ENCODE data around the gene PTPRCAP. TPM values are rescaled to one million over a fixed set of nuclear protein-coding genes. Genes with fewer than 3 reads are reported as not detected.
"Not testable (repeated sequence)": the region's sequence is repeated elsewhere in the genome, so short reads cannot be mapped to it uniquely, and the experiment has no call there.

PTPRCAP gene
- total and polyA plus RNA-seq, 4 donors, result 8.8 to 19.0 (median 12.3) TPM

DNA sequence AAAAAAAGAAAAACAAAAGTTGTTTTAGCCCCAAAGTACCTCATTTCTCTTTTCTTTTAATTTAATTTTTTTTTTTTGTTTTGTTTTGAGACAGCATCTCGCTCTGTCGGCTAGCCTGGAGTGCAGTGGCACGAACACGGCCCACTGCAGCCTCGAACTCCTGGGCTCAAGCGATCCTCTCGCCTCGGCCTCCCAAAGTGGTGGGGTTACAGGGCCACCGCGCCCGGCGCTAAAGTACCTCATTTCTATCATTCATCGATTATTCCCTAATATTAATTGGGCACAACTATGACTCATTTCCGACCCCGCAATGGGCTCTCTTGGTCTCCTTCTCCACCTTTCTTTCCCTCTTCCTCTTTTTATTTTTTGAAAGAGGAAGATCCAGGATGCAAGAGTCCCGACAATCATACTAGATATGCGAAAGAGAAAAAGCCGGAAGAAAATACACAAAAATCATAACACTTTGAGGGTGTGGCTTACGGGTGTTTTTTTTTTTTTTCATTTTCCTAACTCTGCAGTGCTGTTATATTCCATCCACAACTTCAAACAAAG lies 44.9 kb upstream of the PTPRCAP start:
- Histone ChIP-seq H3K4me3 (peak overlapping the region; percentile 27), H3K9me3 (ENCODE audit: control insufficient read depth in 4 of 4, insufficient read depth in 3 of 4, low read length in 3 of 4) (no peaks in the 10 kb centered on the region), H3K36me3 (ENCODE audit: control insufficient read depth in 4 of 4, insufficient read depth in 4 of 4, low read length in 4 of 4) (peaks cover 0 to 10% (median 5%) of the 10 kb centered on the region in 4 donors), H3K27me3 (ENCODE audit: control insufficient read depth in 3 of 3, insufficient read depth in 3 of 3, low read length in 2 of 3) (no peaks in the 10 kb centered on the region), H3K4me1 (ENCODE audit: control insufficient read depth in 5 of 5, insufficient read depth in 5 of 5, low read length in 5 of 5) (peaks cover 0 to 12% (median 7%) of the 10 kb centered on the region in 5 donors), H3K9ac (ENCODE audit: insufficient read depth in 1 of 2, low read length in 2 of 2) (peak overlapping the region; percentile 26 to 50), H3K27ac (ENCODE audit: low read depth in 1 of 2, low read length in 1 of 2) (peak overlapping the region; percentile 79 to 80)
- WGBS, 2 donors, result 33 to 36% methylated on average over 19 of the region's 19 CpGs
- TF ChIP-seq, protein P1, sequence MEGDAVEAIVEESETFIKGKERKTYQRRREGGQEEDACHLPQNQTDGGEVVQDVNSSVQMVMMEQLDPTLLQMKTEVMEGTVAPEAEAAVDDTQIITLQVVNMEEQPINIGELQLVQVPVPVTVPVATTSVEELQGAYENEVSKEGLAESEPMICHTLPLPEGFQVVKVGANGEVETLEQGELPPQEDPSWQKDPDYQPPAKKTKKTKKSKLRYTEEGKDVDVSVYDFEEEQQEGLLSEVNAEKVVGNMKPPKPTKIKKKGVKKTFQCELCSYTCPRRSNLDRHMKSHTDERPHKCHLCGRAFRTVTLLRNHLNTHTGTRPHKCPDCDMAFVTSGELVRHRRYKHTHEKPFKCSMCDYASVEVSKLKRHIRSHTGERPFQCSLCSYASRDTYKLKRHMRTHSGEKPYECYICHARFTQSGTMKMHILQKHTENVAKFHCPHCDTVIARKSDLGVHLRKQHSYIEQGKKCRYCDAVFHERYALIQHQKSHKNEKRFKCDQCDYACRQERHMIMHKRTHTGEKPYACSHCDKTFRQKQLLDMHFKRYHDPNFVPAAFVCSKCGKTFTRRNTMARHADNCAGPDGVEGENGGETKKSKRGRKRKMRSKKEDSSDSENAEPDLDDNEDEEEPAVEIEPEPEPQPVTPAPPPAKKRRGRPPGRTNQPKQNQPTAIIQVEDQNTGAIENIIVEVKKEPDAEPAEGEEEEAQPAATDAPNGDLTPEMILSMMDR (IDR thresholded peaks at IDR 0.05; ENCODE audit: control extremely low read depth, extremely low read depth), result no peak
- no peak for ATAC-seq (ENCODE audit: insufficient read depth, low FRiP score)
- DNase-seq, result no peak

DNA sequence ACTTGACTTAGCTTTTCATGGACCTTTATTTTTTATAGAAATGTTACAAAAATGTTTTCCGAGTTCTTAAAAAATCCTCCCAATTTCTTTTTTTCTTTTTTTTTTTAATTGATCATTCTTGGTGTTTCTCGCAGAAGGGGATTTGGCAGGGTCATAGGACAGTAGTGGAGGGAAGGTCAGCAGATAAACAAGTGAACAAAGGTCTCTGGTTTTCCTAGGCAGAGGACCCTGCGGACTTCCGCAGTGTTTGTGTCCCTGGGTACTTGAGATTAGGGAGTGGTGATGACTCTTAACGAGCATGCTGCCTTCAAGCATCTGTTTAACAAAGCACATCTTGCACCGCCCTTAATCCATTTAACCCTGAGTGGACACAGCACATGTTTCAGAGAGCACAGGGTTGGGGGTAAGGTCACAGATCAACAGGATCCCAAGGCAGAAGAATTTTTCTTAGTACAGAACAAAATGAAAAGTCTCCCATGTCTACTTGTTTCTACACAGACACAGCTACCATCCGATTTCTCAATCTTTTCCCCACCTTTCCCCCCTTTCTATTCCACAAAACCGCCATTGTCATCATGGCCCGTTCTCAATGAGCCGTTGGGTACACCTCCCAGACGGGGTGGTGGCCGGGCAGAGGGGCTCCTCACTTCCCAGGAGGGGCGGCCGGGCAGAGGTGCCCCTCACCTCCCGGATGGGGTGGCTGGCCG lies 40.0 kb upstream of the PTPRCAP start:
- DNase-seq; H3K9ac ChIP-seq (ENCODE audit: insufficient read depth in 1 of 2, low read length in 2 of 2); H3K4me1 ChIP-seq (ENCODE audit: control insufficient read depth in 5 of 5, insufficient read depth in 5 of 5, low read length in 5 of 5); H3K9me3 ChIP-seq (ENCODE audit: control insufficient read depth in 4 of 4, insufficient read depth in 3 of 4, low read length in 3 of 4); H3K4me3 ChIP-seq; ATAC-seq (ENCODE audit: insufficient read depth, low FRiP score); H3K36me3 ChIP-seq (ENCODE audit: control insufficient read depth in 4 of 4, insufficient read depth in 4 of 4, low read length in 4 of 4); H3K27ac ChIP-seq (ENCODE audit: low read depth in 1 of 2, low read length in 1 of 2); H3K27me3 ChIP-seq (ENCODE audit: control insufficient read depth in 3 of 3, insufficient read depth in 3 of 3, low read length in 2 of 3): not testable (repeated sequence)
- 75 to 84% methylated on average over 12 to 14 of the region's 16 CpGs for WGBS, 2 donors

DNA sequence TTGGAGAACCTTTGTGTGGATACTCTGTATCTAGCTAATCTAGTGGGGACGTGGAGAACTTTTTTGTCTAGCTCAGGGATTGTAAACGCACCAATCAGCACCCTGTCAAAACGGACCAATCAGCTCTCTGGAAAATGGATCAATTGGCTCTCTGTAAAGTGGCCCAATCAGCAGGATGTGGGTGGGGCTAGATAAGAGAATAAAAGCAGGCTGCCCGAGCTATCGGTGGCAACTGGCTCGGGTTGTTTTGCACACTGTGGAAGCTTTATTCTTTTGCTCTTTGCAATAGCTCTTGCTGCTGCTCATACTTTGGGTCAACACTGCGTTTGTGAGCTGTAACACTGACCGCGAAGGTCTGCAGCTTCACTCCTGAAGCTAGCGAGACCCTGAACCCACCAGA lies 39.2 kb upstream of the PTPRCAP start:
- ATAC-seq (ENCODE audit: insufficient read depth, low FRiP score); H3K27ac ChIP-seq (ENCODE audit: low read depth in 1 of 2, low read length in 1 of 2); H3K9ac ChIP-seq (ENCODE audit: insufficient read depth in 1 of 2, low read length in 2 of 2); H3K27me3 ChIP-seq (ENCODE audit: control insufficient read depth in 3 of 3, insufficient read depth in 3 of 3, low read length in 2 of 3); DNase-seq; H3K36me3 ChIP-seq (ENCODE audit: control insufficient read depth in 4 of 4, insufficient read depth in 4 of 4, low read length in 4 of 4); H3K4me3 ChIP-seq; H3K4me1 ChIP-seq (ENCODE audit: control insufficient read depth in 5 of 5, insufficient read depth in 5 of 5, low read length in 5 of 5); H3K9me3 ChIP-seq (ENCODE audit: control insufficient read depth in 4 of 4, insufficient read depth in 3 of 4, low read length in 3 of 4): not testable (repeated sequence)
- 87 to 90% methylated on average over 10 of the region's 10 CpGs for WGBS, 2 donors

DNA sequence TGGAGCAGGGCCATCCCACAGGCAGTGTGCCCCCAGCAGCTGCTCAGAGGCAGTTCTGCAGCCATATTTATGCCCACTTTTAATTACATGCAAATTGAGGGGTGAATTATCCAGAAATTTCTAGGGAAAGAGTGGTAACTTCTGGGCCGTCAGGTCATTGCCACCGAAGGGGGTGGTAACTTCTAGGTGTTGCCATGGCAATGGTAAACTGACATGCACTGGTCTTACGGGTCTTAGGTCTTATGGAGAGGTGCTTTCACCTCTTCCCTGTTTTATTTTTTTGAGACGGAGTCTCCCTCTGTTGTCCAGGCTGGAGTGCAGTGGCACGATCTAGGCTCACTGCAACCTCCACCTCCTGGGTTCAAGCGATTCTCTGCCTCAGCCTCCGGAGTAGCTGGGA lies 35.4 kb upstream of the PTPRCAP start:
- Histone ChIP-seq H3K36me3 (ENCODE audit: control insufficient read depth in 4 of 4, insufficient read depth in 4 of 4, low read length in 4 of 4) (no peaks in the 10 kb centered on the region), H3K9ac (ENCODE audit: insufficient read depth in 1 of 2, low read length in 2 of 2) (no peak overlapping the region), H3K27me3 (ENCODE audit: control insufficient read depth in 3 of 3, insufficient read depth in 3 of 3, low read length in 2 of 3) (no peaks in the 10 kb centered on the region), H3K27ac (ENCODE audit: low read depth in 1 of 2, low read length in 1 of 2) (no peak overlapping the region), H3K4me1 (ENCODE audit: control insufficient read depth in 5 of 5, insufficient read depth in 5 of 5, low read length in 5 of 5) (peaks cover 0 to 10% (median 3%) of the 10 kb centered on the region in 5 donors), H3K4me3 (no peak overlapping the region), H3K9me3 (ENCODE audit: control insufficient read depth in 4 of 4, insufficient read depth in 3 of 4, low read length in 3 of 4) (peaks cover 0 to 3% (median 0%) of the 10 kb centered on the region in 4 donors)
- TF ChIP-seq, protein P1 (IDR thresholded peaks at IDR 0.05; ENCODE audit: control extremely low read depth, extremely low read depth), result no peak
- ATAC-seq (ENCODE audit: insufficient read depth, low FRiP score) (no peak), DNase-seq (no peak)
- 75 to 85% methylated on average over 7 of the region's 7 CpGs for WGBS, 2 donors
